Endothelial cell of umbilical vein (primary cell): Measurements from ENCODE around the gene PRL. TPM values are rescaled to one million over a fixed set of nuclear protein-coding genes. Genes with fewer than 3 reads are reported as not detected.

Experiments used
- BruUV-seq: library from RNA; stranded (reverse); fragments of 400-500 nt; replicated peaks from 2 replicates; lab custom pipeline; 2021; lab: Mats Ljungman, UMichigan
- CTCF ChIA-PET: fragments of 300-600, 350-600 bp; sonication (Branson Sonifier 250); formaldehyde crosslinking; loops from one replicate; lab custom pipeline; 2021; ENCODE audit warnings: antibody characterized with exemption, inconsistent platforms; lab: Charles Lee
- POLR2A ChIA-PET: fragments of 300-600, 350-600 bp; sonication (Branson Sonifier 250); formaldehyde crosslinking; loops from one replicate; lab custom pipeline; 2021; ENCODE audit warnings: antibody characterized with exemption, inconsistent platforms; lab: Charles Lee
- DNase-seq: peaks from one replicate; pipeline ENCODE4 v3.0.0-alpha.2; 2011; ENCODE audit warnings: low read depth, low spot score
- FAIRE-seq: peaks from 2 replicates; lab custom pipeline; 2011; peaks lifted over from hg19 to GRCh38; lab: Jason Lieb, UNC
- H2AFZ ChIP-seq: 2 replicates; pipeline ENCODE4 v1.6.0; 2012; ENCODE audit warnings: low read depth, low read length, control low read depth, inconsistent platforms
- H3K27ac ChIP-seq: 2 replicates; pipeline ENCODE4 v1.5.1; 2011; ENCODE audit warnings: low read depth, mild to moderate bottlenecking, control low read depth, low read length, moderate library complexity; ENCODE audit not compliant: insufficient read depth
- H3K27me3 ChIP-seq, 2 experiments: 2 replicates each; pipeline versions ENCODE4 v1.6.0 to v1.6.1; 2011; ENCODE audit warnings: low read length in 2 of 2, mixed read lengths in 1 of 2; ENCODE audit not compliant: control insufficient read depth in 2 of 2, insufficient read depth in 2 of 2
- H3K36me3 ChIP-seq, 2 experiments: 2 replicates in 1 of 2; 3 replicates in 1 of 2; pipeline ENCODE4 v1.5.1; 2011; ENCODE audit warnings: low read length in 2 of 2, mild to moderate bottlenecking in 1 of 2, moderate library complexity in 1 of 2; ENCODE audit not compliant: control insufficient read depth in 2 of 2, insufficient read depth in 2 of 2; ENCODE audit errors: extremely low read depth in 1 of 2
- H3K4me1 ChIP-seq: 3 replicates; pipeline ENCODE4 v1.5.1; 2011; ENCODE audit warnings: mild to moderate bottlenecking, low read length; ENCODE audit not compliant: control insufficient read depth, insufficient read depth; ENCODE audit errors: extremely low read depth
- H3K4me2 ChIP-seq: 2 replicates; pipeline ENCODE4 v1.6.1; 2011; ENCODE audit warnings: low read length, control low read depth, mixed read lengths; ENCODE audit not compliant: insufficient read depth
- H3K4me3 ChIP-seq, 3 experiments: fragments of 200-600 bp in 1 of 3; sonication (generic), shearing (Covaris generic) in 1 of 3; replicated peaks in 1 of 3; 2 replicates each; pipeline ENCODE4 v1.5.1; 2011 to 2016; ENCODE audit warnings: control low read depth in 3 of 3, low read length in 3 of 3, mild to moderate bottlenecking in 2 of 3, inconsistent platforms in 1 of 3, low read depth in 1 of 3, moderate library complexity in 1 of 3; ENCODE audit not compliant: insufficient read depth in 1 of 3
- H3K79me2 ChIP-seq: 2 replicates; pipeline ENCODE4 v1.6.0; 2012; ENCODE audit warnings: low read length, inconsistent platforms; ENCODE audit not compliant: control insufficient read depth, insufficient read depth
- H3K9ac ChIP-seq: replicated peaks from 2 replicates; pipeline ENCODE3; 2011; ENCODE audit warnings: low read length, control low read depth; ENCODE audit not compliant: insufficient read depth; ENCODE audit errors: extremely low read depth
- H3K9me1 ChIP-seq: replicated peaks from 3 replicates; pipeline ENCODE4 v1.6.0; 2011; ENCODE audit warnings: mild to moderate bottlenecking, low read length; ENCODE audit not compliant: control insufficient read depth, insufficient read depth; ENCODE audit errors: extremely low read depth
- H3K9me3 ChIP-seq: replicated peaks from 2 replicates; pipeline ENCODE4 v1.5.1; 2012; ENCODE audit warnings: low read length, inconsistent platforms; ENCODE audit not compliant: control insufficient read depth, insufficient read depth
- H4K20me1 ChIP-seq: replicated peaks from 2 replicates; pipeline ENCODE3; 2011; ENCODE audit warnings: mild to moderate bottlenecking, low read length; ENCODE audit not compliant: control insufficient read depth, insufficient read depth; ENCODE audit errors: extremely low read depth
- EZH2 ChIP-seq: IDR thresholded peaks from 2 replicates; pipeline ENCODE4 v1.6.1; 2012; ENCODE audit warnings: borderline replicate concordance, low read depth, mild to moderate bottlenecking, moderate library complexity, low read length, inconsistent platforms; ENCODE audit not compliant: severe bottlenecking
- FOS ChIP-seq: IDR thresholded peaks from 2 replicates; pipeline ENCODE4 v1.6.1; 2011; ENCODE audit warnings: mild to moderate bottlenecking, low read length, moderate library complexity, borderline replicate concordance; ENCODE audit not compliant: insufficient read depth
- GATA2 ChIP-seq: IDR thresholded peaks from 2 replicates; pipeline ENCODE4 v1.7.0; 2011; ENCODE audit warnings: low read depth, mild to moderate bottlenecking, moderate library complexity, mixed read lengths, low read length; ENCODE audit not compliant: insufficient read length, insufficient read depth
- JUN ChIP-seq: IDR thresholded peaks from 2 replicates; pipeline ENCODE4 v1.6.1; 2011; ENCODE audit warnings: borderline replicate concordance, low read depth; ENCODE audit not compliant: insufficient read length, insufficient read depth
- MYC ChIP-seq: IDR thresholded peaks from one replicate; pipeline ENCODE4 v1.6.1; 2011; ENCODE audit warnings: mild to moderate bottlenecking, low read depth, low read length
- POLR2A ChIP-seq: IDR thresholded peaks from 2 replicates; pipeline ENCODE4 v1.6.1; 2012; ENCODE audit warnings: low read depth, mild to moderate bottlenecking, control low read depth, low read length
- POLR2AphosphoS5 ChIP-seq: IDR thresholded peaks from 2 replicates; pipeline ENCODE4 v1.6.1; 2012; ENCODE audit warnings: low read depth, mild to moderate bottlenecking, control low read depth, low read length, moderate library complexity; ENCODE audit not compliant: insufficient read depth
- dilution Hi-C: fragments of 300-500 bp; cut with MboI; formaldehyde crosslinking; loops from one replicate; pipeline ENCODE4 v1.15.0; 2019; ENCODE audit warnings: low sequenced_read_pairs; ENCODE audit not compliant: extremely low pct_ligation_motif_present
- intact Hi-C: fragments of 100-400 bp; cut with micrococcal nuclease; formaldehyde crosslinking; loops from one replicate; pipeline ENCODE4 v1.10.0; 2022
- polyA plus RNA-seq, 4 experiments: library from polyadenylated mRNA; depleted of rRNA in 3 of 4; stranded (reverse) in 3 of 4; unstranded in 1 of 4; fragments of >200 nt; gene quantifications; 2 replicates each; pipeline versions ENCODE4 v1.2.1 to v1.2.3, GENCODE V29; 2011 to 2012; ENCODE audit warnings: missing spikeins in 1 of 4
- total RNA-seq: library from RNA; stranded (reverse); gene quantifications from 2 replicates; pipeline ENCODE4 v1.2.3, GENCODE V29; 2021
- TF ChIP-seq, protein P1 (sequence below), 2 donors: IDR thresholded peaks; 1 replicate in 1 of 2; 2 replicates in 1 of 2; pipeline ENCODE4 v1.5.1; 2011; ENCODE audit warnings: low read length in 2 of 2, mild to moderate bottlenecking in 2 of 2, moderate library complexity in 2 of 2, control low read depth in 1 of 2, inconsistent platforms in 1 of 2, low read depth in 1 of 2; ENCODE audit not compliant: insufficient read depth in 1 of 2; ENCODE audit errors: extremely low read depth in 1 of 2
- TF ChIP-seq, protein P2 (sequence below): IDR thresholded peaks from 2 replicates; pipeline ENCODE4 v1.6.1; 2011; ENCODE audit not compliant: insufficient read depth, insufficient read length

The PRL gene
- total and polyA plus RNA-seq, 2 donors (not counting 3 experiments of a cell fraction or from before 2014, with no cell fraction given), result not detected

DNA sequence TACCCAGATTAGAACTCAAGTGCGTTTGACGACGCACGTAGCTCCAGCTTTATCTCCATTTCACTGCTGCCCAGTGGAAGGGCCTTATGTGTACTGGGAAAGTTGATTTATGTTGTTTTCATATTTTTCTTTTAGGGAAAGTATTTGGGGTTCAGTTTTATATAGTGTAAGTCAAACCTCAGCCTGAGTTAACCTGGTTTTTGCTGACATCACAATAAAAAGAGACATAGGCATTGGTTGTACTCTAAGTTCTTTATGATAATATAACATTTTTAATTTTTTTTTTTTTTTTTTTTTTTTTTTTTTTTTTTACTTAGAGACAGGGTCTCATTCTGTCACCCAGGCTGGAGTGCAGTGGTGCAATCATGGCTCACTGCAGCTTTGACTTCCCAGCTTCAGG is 34.1 kb upstream of the PRL start:
- no peak for FAIRE-seq
- Histone ChIP-seq H2AFZ (no peak overlapping the region), H3K9me1 (no peaks in the 10 kb centered on the region), H4K20me1 (no peaks in the 10 kb centered on the region), H3K4me1 (no peaks in the 10 kb centered on the region), H3K4me2 (no peak overlapping the region), H3K4me3 (no peak overlapping the region), H3K36me3 (no peaks in the 10 kb centered on the region), H3K27me3 (no peaks in the 10 kb centered on the region), H3K9ac (no peak overlapping the region), H3K9me3 (no peaks in the 10 kb centered on the region), H3K27ac (no peak overlapping the region), H3K79me2 (no peaks in the 10 kb centered on the region)
- ChIA-PET POLR2A (no interaction called here), CTCF (no interaction called here)
- intact Hi-C loops, result no loop called here
- BruUV-seq, result no TSS peak
- DNase-seq, result no peak
- dilution Hi-C loops, result no loop called here
- TF ChIP-seq POLR2AphosphoS5, result no peak
- TF ChIP-seq, protein P1, sequence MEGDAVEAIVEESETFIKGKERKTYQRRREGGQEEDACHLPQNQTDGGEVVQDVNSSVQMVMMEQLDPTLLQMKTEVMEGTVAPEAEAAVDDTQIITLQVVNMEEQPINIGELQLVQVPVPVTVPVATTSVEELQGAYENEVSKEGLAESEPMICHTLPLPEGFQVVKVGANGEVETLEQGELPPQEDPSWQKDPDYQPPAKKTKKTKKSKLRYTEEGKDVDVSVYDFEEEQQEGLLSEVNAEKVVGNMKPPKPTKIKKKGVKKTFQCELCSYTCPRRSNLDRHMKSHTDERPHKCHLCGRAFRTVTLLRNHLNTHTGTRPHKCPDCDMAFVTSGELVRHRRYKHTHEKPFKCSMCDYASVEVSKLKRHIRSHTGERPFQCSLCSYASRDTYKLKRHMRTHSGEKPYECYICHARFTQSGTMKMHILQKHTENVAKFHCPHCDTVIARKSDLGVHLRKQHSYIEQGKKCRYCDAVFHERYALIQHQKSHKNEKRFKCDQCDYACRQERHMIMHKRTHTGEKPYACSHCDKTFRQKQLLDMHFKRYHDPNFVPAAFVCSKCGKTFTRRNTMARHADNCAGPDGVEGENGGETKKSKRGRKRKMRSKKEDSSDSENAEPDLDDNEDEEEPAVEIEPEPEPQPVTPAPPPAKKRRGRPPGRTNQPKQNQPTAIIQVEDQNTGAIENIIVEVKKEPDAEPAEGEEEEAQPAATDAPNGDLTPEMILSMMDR (IDR thresholded peaks at IDR 0.05; ENCODE audit: extremely low read depth in 1 of 2, insufficient read depth in 1 of 2, low read depth in 1 of 2, low read length in 2 of 2), result no peak
- TF ChIP-seq MYC, result no peak
- TF ChIP-seq JUN, result no peak
- TF ChIP-seq POLR2A, result no peak
- no peak for TF ChIP-seq GATA2
- TF ChIP-seq, protein P2, sequence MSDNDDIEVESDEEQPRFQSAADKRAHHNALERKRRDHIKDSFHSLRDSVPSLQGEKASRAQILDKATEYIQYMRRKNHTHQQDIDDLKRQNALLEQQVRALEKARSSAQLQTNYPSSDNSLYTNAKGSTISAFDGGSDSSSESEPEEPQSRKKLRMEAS, result no peak
- TF ChIP-seq EZH2, result no peak
- no peak for TF ChIP-seq FOS
